Retinal pigment epithelial cell (primary cell): ENCODE data around the gene ZNF726.

Experiments used
- DNase-seq: peaks from one replicate; pipeline ENCODE4 v3.0.0-alpha.2; 2010; ENCODE audit warnings: low read depth
- H3K4me3 ChIP-seq: 2 replicates; pipeline ENCODE4 v1.5.1; 2011; ENCODE audit warnings: mild to moderate bottlenecking, low read length, control low read depth, moderate library complexity
- CTCF ChIP-seq: conservative IDR thresholded peaks from 2 replicates; pipeline ENCODE4 v1.5.1; 2011; ENCODE audit warnings: low read depth, low read length, control low read depth, inconsistent platforms

ZNF726 gene

GRCh38 chr19:23983406-23983805, 68.7 kb downstream of the ZNF726 start:
- no peak for DNase-seq
- no peak for TF ChIP-seq CTCF
- no peak overlapping the region for H3K4me3 ChIP-seq
